Measurements from ENCODE around the gene MVB12B.

Gene MVB12B

DNA sequence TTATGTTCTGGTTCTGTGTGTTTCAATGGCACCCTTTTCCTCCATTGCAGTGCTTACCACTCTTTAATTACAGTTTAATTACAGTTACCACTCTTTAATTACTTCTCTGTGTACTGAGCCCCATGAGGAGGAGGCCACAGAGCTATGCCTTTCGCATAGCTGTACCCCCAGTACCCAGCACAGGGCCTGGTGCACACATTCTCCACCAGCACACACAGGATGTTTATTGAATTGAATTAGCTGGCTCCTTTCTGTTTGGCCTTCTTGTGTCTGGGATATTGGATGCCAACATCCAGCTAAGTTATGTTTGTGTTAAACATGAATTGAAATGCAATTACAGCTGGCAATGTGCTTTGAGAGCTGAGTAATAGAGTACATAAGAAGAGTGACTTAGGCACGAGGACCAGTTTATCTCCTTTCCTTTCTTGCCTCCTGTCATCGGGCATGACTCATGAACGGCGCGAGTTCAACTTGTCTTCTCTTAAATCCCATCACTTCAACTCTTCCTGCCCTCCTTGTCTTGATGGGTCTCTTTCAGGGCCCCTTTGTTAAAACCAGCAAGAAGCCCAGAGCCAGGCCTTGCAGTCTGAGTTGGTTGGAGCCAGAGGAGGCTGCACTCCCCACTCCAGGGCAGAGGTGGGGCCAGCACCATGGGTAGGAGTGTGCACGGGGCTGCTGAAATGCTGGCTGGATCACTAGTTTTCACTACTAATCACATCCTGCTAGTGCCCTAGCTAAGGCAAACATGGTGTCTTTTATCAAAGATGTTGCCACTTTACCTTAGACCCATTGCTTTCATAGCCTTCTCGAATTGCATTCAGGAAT lies 37.4 kb downstream of the MVB12B start:
- no peak for DNase-seq

DNA sequence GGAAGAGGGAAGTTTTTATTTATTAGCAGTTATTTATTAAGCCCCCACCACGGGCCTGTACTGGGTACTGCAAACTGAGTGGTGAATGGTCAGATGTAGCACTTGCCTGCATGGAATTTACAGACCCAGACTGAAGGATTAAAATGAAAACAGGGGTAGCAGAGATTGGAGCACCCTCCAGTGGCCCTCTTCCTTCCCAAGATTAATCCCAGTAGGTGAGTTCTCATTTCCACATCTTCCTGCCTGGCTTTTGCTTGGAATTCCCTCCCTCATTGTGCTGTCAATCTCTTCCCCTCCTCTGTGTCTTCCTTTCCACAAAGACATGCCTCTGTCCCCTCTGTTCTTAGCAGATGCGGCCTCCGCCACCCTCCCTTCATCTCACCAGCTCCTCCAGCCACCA lies 39.2 kb downstream of the MVB12B start:
- no peak for DNase-seq

DNA sequence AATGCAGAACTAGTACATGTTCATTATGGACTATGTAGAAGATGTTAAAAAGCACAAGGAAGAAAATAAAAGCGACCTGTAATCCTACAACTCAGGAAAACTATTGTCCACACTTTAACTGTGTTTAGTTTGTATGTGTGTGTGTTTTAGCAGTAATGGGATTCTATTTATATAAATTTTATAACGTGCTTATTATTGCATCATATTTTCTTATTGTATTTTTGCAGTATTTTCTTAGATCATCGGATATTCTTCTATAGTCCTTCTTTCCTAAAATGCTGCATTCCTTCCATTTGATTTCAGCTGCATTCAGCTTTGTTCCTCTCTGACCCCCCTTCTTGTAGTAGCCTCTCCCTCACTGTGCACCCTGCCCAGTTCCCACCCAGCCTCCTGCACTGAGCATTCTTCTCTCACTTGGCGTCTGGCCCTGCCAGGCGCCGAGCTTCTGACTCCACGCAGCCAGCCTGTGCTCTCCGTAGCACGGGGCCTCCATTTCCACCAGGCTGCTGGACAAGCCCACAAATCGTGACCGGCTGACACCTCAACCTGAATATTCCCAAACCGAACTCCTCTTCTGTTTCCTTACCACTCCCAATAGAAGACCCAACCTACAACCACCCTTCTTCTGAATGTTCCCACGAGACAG lies 39.9 kb downstream of the MVB12B start:
- no peak for DNase-seq

DNA sequence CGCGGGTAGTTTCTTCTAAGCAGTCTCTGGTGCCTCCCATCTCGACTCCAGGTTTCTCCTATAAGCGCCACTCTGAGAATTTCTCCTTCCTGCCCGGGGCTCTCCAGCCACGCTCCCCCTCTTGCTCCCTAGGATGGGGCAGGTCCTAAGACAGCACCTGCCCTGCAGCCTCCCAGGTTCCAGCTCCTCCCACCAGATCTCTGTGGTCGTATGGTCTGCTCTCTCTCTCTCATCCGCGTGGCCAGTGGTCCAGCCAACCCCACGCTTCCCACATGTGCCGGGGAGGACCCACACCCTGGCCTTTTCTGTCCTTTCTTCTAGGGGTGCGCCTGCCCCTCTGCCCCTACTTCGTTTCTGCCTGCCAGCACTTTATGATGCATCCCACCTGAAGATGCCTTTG lies 40.5 kb downstream of the MVB12B start:
- no peak for DNase-seq

DNA sequence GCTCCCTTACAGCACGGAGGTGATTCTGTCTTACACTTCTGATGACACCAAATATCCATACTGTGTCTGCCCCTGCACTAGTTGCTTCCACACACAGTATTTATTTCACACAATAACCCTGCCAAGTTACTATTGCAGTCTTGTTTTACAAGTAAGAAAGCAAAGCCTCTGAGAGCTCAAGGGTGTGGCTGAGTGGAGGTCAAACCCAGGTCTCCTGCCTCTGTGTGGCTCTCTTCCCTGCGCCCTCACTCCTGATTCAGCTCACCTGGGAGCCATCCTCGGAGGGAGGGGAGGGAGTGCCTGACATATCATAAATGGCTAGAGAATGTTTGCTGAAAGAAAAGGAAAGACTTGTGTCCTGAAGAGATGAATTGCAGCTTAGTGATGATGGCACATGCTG lies 41.0 kb downstream of the MVB12B start:
- no peak for DNase-seq

DNA sequence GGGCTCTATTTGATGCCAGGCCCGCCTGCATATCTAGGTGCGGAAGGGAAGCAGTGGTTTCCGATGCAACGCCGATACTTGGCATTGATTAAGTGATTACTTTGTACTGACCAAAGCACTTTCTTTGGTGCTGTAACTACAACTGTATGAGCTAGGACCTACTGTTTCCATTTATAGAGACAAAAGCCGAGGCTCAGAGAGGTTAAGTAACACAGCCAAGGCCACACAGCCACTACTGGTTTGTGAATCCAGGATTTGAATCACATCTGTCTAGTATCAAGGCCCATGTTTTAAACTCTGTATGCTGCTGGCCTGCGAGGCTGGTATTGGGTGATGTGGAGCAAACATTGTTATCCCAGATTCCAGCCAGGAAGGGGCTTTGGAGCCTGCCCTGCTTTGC lies 41.4 kb downstream of the MVB12B start:
- DNase-seq = no peak

DNA sequence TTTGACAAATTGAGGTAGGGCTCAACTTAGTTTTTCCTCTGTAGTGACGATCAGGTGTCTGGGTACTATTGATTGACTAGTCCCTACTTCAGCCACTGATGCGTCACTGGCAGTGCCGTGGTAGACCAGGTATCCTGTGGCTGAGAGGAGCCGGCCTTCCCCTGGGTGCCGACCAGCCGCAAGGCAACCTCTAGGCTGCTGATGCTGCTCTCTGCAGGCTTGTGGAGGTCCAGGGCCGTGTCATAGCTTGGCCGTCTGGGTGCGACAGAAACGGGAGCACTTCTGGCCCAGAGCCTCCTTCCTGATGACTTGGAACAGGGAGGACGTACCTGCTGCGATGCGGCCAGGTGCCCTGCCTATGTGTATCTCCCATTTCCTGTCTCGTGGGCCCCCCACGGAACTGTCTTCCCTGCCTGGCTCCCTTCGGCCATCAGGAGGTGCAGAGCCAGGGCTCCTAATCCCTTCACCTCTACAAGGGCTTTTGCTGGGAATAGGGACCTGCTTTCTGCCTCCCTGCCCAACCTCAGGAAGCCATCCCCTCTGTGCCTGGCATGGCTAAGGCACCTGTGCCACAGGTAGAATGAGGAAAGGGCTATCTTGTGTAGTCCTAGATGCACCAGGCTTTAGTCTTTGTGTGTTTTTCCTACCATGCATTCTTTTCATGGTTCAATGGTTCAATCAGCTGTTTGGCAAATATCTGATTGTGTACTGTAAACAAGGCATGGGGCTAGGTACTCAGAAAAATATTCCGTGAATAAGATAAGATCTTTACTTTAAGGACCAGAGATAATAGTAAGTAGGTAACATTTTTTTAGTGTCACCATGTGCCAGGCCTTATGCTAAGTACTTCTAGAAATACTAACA lies 44.6 kb downstream of the MVB12B start:
- no peak for DNase-seq

DNA sequence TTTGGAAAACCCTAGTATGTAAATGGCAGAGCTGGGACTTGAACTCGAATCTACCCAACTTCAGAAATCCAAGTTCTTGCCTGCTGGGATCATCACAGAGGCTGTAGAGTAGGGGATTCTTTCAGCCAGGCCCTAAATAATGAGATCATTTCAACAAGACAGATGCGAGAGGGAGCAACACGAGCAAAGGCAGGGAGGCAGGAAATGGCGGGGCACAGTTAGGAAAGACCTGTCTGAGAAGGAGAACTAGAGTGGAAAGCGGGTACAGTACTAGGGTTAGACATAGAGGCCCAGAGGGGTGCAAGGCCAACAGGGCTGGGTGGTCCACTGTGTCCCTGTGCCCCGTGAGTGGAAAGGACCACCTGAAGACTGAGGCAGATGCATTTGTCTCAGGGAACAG lies 46.1 kb downstream of the MVB12B start:
- no peak for DNase-seq

DNA sequence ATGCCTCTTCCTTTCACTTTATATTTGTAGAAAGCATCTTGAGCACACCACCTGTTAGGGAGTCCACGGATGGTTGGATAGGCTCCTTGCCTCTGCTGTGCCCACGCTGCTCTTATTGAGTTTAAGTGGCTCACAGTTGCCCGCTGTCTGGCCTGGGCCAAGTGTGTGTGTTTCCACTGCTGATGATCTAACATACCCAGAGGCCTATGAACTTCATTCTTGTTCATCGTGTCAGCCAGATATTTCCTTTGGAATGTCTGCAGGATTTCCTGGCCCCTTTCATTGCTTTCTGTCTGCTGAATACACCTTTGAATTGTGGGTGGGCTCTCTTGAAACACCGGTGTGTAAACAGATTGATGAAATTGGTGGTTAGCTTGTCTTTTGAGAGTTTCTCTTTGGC lies 46.6 kb downstream of the MVB12B start:
- DNase-seq = no peak

DNA sequence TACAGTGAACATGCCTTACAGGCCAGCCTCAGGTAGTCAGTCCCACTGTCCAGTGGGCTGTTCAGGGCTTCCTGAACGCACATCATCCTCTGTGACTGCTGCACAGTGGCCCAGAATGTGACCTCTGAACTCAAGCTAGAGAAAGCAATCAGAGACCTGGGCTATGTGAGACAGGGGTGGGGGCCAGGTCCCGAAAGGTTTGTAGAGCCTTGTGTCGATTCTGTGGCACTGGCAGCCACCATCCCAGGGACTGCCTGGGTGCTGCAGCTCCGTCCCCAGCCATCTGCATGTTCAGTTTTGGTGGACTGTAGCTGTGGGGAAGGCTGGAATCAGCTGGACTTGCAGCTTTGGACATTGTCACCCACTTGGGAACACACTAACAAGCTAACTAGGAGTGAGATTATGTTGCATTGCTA lies 47.7 kb downstream of the MVB12B start:
- DNase-seq = no peak

DNA sequence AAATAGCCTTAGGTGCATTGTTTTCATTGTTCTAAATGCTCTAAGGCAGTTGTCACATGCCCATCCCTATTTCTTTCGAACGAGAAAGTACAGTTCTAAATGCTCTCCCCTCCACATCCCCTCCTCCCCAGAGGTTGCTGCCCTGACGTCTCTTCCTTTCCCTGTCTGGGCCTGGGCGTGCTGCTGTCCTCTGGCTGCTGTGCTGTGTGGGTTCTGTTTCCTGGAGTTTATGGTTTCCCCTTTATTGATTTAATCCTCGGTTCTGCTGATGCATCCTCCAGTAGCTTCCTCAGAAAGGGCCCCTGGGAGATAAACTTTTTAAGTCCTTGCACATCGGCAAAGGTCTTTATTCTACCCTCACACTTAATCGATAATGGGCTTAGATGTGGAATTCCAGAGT lies 48.8 kb downstream of the MVB12B start:
- DNase-seq = no peak

DNA sequence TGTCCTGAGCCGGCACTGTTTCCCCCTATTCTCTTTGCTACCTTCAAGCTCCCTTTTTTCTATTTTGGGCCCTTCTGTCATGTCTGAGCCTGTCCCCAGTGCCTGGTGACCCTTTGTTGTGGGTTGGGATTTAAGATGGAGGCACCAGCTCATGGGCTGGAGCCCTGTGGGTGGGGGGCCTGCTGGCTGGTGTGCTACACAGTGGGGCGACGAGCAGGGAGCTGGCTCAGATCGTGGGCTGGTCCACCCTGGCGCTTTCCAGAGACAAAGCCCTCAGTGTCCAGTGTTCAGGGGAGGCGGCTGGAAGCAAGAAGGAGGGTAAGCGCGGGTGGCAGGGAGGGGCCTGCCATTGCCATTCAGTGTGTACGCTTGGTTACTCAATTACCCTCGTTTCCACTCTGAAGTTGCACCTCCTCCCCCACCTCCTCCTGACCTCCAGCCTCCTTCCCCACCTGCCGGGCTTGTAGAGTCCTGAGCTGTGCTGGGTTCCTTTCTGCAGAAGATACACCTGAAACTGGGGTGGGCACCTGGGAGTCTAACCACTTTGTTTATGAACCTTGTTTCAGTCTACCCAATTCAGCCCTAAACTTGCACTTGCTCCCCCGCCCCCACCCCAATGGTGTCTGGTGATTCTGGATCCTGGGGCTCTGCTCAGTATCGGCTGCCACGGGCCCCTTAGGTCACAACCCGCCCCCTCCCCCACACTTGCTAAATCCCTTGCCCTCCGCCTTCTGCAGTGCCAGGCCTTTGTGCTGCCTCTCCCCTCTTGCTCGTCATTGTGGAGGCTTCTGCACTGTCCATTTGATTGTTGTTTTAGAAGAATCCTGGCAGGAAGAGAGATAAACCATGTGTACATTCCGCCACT lies 49.9 kb downstream of the MVB12B start:
- no peak for DNase-seq

DNA sequence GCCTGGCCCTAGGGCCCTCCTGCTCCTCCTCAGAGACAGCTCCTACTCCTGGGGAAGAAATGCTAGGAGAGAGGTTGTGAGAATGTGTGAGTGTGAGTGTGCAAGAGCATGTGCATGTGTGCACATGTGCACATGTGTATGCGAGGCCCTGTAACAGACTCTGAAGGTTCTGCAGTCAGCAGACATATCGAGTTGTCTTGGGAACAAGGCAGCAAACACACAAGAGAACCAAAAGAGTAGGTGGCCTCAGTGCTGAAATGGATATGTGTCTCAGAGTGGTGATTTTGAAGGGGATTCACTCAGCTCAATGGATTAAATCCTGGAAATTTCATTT lies 50.5 kb downstream of the MVB12B start:
- no peak for DNase-seq

DNA sequence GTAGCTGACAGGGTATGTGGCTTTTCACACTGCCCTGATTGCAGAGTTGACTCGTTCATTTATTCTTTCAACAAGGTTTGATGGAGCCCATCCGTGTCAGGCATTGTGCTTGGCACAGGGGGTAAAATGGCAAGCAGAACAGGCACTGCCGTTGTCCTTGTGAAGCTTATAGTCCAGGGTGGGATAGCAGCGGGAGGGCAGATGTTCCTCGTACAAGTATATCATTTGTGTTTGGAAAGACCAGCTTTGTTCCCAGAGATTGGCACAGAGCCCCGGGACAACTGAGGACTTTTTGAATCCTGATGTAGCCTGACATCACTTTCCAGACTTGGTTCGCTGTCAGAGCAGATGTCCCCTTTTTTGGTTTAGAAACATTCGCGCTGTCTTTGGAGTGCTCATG lies 50.9 kb downstream of the MVB12B start:
- peak; percentile 19 for DNase-seq

DNA sequence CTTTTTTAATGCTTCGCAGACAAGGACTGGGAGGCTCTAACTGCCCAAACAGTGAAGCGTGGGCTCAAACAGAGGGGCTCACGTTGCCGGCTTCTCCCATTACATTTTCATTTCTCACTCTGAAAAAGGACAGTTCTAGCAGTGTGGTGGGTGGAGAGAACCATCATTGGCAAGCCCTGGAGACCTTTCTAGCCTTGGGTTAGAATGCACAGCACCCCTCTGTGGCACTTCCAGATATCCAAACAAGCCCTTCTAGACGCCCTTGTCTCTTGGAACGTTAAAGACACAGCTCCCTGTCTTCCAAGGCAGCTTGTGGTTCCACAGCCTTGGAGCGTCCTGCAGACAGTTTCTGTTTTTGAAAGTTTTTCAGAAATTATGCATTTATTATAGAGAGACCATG lies 52.1 kb downstream of the MVB12B start:
- DNase-seq = no peak

DNA sequence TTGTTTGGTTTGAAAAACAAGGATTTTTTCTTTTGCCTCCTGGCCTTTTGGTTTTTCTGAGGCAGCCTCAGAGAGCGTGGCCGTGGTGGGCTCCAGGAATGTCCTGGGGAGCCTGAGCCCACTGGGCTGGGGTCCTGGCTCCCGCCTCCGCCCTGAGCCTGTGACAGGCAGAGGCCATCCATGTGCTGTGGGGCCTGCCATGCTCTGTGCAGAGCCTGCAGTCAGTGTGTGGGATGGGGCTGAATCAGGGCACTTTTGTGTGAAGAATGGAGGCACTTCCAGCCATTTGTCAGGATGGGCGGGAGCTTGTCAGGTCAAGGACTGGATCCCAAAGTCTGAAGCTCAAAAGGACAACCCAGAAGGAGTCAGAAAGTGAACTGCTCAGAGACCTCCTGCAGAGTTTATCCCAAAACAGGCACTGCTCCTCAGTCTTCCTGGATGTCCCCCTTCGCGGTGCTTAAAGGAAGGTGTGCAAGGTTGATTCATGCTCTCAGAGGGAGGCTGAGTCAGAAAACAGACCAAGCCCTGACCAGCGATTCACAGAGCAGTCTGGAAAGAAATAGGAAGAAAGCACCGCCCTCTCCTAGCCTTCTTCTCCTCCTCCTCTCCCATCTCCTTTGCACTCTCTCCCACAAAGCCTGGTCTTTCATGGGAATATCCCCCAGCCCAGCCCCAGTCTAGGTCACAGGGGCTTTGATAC lies 53.2 kb downstream of the MVB12B start:
- no peak for DNase-seq

DNA sequence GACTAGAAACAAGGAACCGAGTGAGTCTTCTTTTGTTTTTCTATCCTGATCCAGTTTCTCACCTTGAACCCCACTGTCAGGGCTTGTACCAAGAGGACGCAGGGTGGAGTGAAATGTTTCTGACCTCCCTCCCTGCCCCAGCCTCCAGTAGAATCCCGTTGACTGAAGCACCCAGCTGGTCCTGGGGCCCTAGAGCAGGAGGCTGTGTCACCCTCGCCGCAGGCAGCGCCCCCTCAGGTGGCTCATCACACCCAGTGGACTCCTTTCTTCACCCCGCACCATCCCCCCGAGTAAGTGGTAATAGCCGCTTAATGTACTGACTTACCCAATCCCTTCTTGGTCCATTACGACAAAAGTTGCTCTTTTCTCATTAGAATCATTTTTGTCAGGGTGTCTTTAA lies 53.8 kb downstream of the MVB12B start:
- no peak for DNase-seq

DNA sequence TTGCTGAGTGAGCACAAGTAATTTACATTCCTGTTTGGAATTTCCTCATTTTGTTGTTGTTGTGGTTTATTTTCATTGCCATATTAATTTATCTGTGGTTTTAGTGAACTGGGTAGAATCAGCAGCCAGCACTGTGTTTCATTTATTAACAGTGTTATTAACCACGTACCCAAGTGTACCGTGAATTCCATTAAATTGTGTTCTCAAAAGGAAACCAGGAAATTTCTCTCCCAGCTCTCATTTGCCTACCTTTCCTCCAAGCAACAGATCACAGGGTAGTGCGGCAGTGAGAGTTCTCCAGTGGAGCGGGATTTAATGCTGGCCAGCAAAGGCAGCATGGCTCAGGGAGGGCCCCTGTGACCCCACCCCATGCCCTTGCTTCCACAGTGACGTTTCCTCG lies 54.6 kb downstream of the MVB12B start:
- DNase-seq = no peak

DNA sequence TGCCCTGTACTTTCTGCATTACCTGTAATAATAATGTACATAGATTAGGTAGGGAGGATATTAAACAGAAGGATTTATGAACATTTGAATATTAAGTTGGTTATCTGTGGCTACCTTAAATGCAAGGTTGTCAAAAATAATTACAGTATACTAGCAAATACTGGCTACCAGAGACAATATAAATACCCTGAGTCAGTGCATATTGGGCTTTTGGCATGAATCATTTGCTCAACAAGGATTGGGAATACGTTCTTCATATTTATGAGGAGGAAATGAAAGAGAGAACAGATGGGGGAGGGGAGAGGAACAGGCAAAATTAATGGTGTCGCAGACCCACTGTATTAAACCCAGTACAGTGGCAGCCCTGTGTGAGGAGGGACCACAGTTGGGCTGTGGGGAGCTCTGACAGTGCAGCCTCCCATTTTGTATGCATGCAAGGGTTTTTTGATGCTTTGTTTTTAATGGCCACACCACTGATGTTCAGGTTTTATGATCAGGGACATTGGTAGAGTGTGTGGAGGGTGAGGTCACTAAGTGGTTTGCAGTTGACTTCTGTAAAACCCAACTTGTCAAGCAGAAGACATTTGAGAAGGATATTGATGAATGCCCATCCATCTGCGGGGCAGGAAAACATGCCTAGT lies 56.9 kb downstream of the MVB12B start:
- DNase-seq = no peak

DNA sequence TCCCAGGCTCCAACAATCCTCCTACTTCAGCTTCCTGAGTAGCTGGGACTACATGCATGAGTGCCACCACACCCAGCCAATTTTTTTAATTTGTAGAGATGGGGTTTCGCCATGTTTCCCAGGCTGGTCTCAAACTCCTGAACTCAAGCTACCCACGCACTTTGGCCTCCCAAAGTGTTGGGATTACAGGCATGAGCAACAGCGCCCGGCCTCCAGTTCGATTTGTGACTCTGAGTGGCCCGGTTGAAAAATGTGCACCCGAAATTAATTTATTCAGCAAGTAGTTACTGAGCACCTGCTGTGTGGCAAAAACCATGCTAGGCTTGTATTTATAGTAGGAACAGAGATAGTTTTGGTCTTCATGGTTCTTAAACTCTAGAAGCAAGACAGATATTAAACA lies 58.3 kb downstream of the MVB12B start:
- DNase-seq = no peak

DNA sequence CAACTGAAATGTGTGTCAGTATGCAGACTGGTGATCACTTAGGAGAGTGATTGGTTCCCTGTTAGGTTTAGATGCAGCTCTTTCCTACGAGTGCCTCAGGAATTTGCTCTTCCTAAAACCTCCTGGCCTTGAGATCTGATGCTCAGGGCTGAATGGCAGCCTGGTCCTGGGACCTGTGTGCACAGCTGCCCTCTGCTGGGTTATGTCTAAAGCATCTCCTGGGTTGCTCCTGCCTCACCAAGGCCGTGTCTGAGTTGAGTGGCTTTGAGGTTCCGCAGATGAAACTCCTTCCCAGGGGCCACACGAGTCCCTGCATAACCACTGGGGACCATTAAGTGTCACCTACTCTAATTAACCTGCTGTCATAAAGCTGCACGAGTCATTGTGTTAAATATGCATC lies 59.5 kb downstream of the MVB12B start:
- DNase-seq = no peak

DNA sequence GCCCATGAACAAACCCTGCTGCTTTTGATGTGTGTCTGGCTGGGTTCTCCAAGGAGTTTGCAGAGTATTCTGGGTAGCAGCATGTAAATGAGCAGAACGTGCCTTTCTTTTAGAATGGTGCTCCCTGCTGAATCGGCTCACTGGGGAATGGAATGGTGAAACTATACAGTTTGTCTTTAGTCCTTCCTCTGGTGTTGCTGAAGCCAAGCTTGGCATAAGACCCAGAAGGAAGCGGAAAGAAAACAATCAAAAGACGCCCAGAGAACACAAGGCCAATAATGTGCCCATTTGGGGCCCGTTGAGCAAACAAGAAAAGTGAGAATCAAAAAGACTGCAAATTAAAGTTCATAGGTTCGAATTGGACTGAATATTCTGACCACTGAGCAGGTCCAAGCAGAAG lies 60.1 kb downstream of the MVB12B start:
- DNase-seq = no peak

All from NCI-H1694 (cell line).